ENCODE data around the gene STKLD1.

DNA sequence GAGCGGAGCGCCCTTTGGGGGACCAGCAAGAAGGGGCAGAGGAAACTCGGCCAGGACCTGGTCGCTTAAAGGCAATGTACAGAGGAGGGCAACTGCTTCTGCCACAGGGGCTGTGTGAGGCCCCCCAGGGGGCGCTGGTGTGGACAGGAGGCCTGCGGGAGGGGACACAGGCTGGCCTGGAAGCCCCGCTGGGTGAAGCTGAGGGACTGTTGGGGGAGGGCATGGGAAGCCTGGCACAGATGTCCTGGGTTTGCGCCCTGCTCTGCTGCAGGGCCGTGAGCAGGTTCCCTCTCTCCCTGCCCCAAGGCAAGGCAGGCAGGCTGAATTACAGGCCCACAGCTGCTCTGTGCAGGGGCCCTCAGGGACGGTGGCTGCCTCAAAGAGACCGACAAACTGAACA, 33.6 kb upstream of the STKLD1 start:
- TF ChIP-seq, protein P1, sequence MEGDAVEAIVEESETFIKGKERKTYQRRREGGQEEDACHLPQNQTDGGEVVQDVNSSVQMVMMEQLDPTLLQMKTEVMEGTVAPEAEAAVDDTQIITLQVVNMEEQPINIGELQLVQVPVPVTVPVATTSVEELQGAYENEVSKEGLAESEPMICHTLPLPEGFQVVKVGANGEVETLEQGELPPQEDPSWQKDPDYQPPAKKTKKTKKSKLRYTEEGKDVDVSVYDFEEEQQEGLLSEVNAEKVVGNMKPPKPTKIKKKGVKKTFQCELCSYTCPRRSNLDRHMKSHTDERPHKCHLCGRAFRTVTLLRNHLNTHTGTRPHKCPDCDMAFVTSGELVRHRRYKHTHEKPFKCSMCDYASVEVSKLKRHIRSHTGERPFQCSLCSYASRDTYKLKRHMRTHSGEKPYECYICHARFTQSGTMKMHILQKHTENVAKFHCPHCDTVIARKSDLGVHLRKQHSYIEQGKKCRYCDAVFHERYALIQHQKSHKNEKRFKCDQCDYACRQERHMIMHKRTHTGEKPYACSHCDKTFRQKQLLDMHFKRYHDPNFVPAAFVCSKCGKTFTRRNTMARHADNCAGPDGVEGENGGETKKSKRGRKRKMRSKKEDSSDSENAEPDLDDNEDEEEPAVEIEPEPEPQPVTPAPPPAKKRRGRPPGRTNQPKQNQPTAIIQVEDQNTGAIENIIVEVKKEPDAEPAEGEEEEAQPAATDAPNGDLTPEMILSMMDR (IDR thresholded peaks at IDR 0.05), result no peak
- no peak for TF ChIP-seq POLR2A (IDR thresholded peaks at IDR 0.05)
- no peak for TF ChIP-seq EP300 (IDR thresholded peaks at IDR 0.05)

Data from tibial nerve (tissue), 4 donors.